ENCODE results near the gene EXOC5.

Gene EXOC5

DNA sequence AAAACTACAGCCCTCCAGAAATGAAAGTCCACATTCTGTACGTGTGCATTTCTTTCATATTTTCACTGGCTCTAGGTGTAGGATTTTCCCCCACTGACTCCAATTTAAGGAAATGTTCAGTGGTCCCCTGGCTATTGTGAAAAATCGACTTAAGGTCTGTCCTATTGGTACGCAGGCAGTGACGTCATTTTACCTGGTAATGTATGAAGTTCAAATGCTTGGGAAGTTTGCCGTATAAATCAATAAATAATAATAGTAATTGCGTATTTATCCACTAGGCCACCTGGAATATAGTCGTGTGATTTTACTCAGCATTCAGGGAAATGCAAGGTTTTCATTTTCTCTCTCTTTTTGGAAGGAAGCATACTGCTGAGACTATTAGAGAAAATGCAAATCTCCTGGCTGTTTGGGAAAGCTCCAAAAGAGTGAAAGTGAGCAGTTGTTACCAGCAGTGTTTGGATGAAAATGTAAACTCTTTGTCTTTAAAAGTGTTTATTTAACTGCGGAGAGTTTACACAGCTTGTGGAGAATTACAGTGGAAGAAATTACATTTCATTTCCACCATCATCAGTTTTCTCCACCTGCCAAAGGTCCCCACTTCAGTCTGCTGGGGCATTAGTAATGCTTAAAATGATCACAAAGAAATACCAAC is 107.0 kb downstream of the EXOC5 start:
- DNase-seq: no peak

- DNase-seq: no peak
Measured at GRCh38 chr14:57160333-57160732, 108.4 kb downstream of the EXOC5 start.

GRCh38 chr14:57153286-57153685 is 115.4 kb downstream of the EXOC5 start:
- DNase-seq: no peak
